Stimulated activated naive B cell treated with anti-CD40 and anti-IgM and Interleukin-4, amounts not matched to agents 10 μg/mL and 1 μg/mL and 100 μg/mL, for 72 hours (primary cell): ENCODE results near the gene CR1.
"Not testable (repeated sequence)": the region's sequence is repeated elsewhere in the genome, so short reads cannot be mapped to it uniquely, and the experiment has no call there.

Experiments
- ATAC-seq, 2 donors: fragments of 150-1000 bp; cut with Tn5 transposase; replicated peaks; 2 replicates each; pipeline ENCODE4 v1.10.0; 2021; ENCODE audit warnings: moderate library complexity in 1 of 2
- DNase-seq: peaks from one replicate; pipeline ENCODE4 v3.0.0; 2021
- H3K27ac Mint-ChIP-seq: one replicate; pipeline ENCODE4 v1.8.0; 2022; ENCODE audit warnings: mild to moderate bottlenecking, mixed read lengths
- H3K27me3 Mint-ChIP-seq, 2 donors: one replicate each; pipeline ENCODE4 v1.8.0; 2022; ENCODE audit warnings: mixed read lengths in 2 of 2
- H3K36me3 Mint-ChIP-seq, 2 donors: one replicate each; pipeline ENCODE4 v1.8.0; 2022; ENCODE audit warnings: mixed read lengths in 2 of 2, mild to moderate bottlenecking in 1 of 2
- H3K4me1 Mint-ChIP-seq, 2 donors: one replicate each; pipeline ENCODE4 v1.8.0; 2022; ENCODE audit warnings: mixed read lengths in 2 of 2, mild to moderate bottlenecking in 1 of 2
- H3K4me3 Mint-ChIP-seq, 2 donors: one replicate each; pipeline ENCODE4 v1.8.0; 2022; ENCODE audit warnings: mild to moderate bottlenecking in 2 of 2, mixed read lengths in 2 of 2, moderate library complexity in 1 of 2
- H3K9me3 Mint-ChIP-seq, 2 donors: one replicate each; pipeline ENCODE4 v1.8.0; 2022; ENCODE audit warnings: mixed read lengths in 2 of 2, mild to moderate bottlenecking in 1 of 2

The CR1 gene

DNA sequence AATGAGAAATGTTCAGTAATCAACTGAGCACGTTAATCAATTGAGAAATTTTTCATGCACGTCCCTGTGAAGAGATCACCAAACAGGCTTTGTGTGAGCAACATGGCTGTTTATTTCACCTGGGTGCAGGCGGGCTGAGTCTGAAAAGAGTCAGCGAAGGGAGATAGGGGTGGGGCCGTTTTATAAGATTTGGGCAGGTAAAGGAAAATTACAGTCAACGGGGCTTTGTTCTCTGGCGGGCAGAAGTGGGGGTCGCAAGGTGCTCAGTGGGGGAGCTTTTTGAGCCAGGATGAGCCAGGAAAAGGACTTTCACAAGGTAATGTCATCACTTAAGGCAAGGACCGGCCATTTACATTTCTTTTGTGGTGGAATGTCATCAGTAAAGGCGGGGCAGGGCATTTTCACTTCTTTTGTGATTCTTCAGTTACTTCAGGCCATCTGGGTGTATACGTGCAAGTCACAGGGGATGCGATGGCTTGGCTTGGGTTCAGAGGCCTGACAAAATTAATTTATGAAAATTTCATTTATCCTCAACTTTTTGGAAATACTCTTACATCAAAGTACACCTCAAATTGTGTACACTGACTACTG is 137.8 kb downstream of the CR1 start:
- not testable (repeated sequence) for H3K4me3 Mint-ChIP-seq, DNase-seq, H3K9me3 Mint-ChIP-seq, ATAC-seq, H3K4me1 Mint-ChIP-seq, H3K27me3 Mint-ChIP-seq, H3K27ac Mint-ChIP-seq
- H3K36me3 Mint-ChIP-seq = peaks cover 8 to 22% of the 10 kb centered on the region in 2 donors

DNA sequence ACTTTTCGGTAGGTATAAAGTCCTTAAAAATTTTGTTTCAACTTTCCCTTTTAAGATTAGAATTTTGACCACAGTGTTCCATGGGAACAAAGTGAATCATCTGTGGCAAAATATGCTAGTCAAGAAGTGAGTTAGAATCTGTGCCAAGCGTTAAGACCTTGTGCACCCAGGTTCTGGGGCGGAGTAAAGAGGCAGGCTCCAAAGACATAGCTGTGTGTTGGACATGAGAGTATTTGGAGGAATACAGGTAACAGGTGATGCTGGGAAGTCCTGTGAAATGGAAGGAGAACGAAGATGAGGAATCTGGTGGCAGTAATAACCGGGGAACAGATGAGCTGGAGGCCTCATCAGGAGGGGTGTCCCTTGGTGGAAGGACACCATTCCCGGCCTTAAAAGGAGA is 138.3 kb downstream of the CR1 start:
- H3K4me3 Mint-ChIP-seq, ATAC-seq, H3K4me1 Mint-ChIP-seq, H3K27me3 Mint-ChIP-seq, H3K9me3 Mint-ChIP-seq, DNase-seq, H3K27ac Mint-ChIP-seq: not testable (repeated sequence)
- H3K36me3 Mint-ChIP-seq = peaks cover 12 to 22% of the 10 kb centered on the region in 2 donors

DNA sequence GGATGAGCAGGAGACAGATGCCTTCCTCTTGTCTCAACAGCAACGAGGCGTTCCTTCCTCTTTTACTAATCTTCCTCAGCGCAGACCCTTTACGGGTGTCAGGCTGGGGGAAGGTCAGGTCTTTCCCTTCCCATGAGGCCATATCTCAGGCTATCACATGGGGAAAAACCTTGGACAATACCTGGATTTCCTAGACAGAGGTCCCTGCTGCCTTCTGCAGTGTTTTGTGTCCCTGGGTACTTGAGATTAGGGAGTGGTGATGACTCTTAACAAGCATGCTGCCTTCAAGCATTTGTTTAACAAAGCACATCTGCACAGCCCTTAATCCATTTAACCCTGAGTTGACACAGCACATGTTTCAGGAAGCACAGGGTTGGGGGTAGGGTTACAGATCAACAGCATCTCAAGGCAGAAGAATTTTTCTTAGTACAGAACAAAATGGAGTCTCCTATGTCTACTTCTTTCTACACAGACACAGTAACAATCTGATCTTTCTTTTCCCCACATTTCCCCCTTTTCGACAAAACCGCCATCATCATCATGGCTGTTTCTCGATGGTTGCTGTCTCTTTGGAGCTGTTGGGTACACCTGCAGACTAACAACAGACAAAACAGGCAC is 139.7 kb downstream of the CR1 start:
- ATAC-seq, H3K27ac Mint-ChIP-seq, H3K4me3 Mint-ChIP-seq, DNase-seq, H3K27me3 Mint-ChIP-seq, H3K4me1 Mint-ChIP-seq, H3K9me3 Mint-ChIP-seq: not testable (repeated sequence)
- H3K36me3 Mint-ChIP-seq = peaks cover 15 to 22% of the 10 kb centered on the region in 2 donors

DNA sequence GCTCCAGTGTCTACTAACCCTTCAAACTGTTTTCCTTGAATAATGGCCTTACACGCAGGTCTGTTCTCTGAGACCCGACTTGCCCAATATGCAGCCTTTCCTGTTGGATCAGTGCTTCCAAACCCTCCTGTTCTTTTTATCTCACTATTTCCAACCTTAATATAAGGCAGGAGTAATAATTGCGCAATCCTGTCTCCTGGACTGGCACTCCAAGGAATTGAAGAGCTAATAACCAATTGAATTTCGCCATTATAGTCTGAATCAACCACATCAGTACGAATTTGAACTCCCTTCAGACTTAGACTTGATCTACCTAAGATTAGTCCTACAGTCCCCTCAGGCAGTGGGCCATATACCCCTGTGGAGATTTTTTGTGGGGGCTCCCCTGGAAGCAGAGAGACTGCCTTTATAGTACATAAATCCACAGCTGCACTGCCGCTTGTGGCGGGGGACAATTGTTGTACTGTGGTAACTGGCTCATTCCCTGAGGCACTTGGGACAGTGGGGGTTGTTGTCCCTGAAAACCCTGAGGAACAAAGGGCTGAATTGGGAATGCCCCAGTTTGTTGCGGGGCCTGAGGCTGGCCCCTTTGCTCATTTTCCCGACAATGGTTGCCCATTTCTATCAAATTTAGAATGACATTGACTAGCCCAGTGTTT is 142.7 kb downstream of the CR1 start:
- H3K4me3 Mint-ChIP-seq, H3K4me1 Mint-ChIP-seq, H3K27ac Mint-ChIP-seq, DNase-seq, ATAC-seq, H3K9me3 Mint-ChIP-seq, H3K27me3 Mint-ChIP-seq: not testable (repeated sequence)
- H3K36me3 Mint-ChIP-seq = peaks cover 10 to 15% of the 10 kb centered on the region in 2 donors

DNA sequence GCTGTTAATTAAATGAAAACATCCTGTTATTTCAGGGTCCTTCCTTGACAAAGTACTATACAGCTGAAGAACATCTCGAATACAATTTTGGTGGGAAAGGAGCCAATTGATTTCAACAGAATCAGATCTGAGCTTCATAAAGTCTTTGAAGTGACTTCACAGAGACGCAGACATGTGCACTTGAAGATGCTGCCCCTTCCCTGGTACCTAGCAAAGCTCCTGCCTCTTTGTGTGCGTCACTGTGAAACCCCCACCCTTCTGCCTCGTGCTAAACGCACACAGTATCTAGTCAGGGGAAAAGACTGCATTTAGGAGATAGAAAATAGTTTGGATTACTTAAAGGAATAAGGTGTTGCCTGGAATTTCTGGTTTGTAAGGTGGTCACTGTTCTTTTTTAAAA is 143.4 kb downstream of the CR1 start:
- not testable (repeated sequence) for H3K4me1 Mint-ChIP-seq, H3K4me3 Mint-ChIP-seq, H3K27me3 Mint-ChIP-seq, ATAC-seq, H3K9me3 Mint-ChIP-seq, DNase-seq, H3K27ac Mint-ChIP-seq
- peaks cover 7 to 11% of the 10 kb centered on the region in 2 donors for H3K36me3 Mint-ChIP-seq

DNA sequence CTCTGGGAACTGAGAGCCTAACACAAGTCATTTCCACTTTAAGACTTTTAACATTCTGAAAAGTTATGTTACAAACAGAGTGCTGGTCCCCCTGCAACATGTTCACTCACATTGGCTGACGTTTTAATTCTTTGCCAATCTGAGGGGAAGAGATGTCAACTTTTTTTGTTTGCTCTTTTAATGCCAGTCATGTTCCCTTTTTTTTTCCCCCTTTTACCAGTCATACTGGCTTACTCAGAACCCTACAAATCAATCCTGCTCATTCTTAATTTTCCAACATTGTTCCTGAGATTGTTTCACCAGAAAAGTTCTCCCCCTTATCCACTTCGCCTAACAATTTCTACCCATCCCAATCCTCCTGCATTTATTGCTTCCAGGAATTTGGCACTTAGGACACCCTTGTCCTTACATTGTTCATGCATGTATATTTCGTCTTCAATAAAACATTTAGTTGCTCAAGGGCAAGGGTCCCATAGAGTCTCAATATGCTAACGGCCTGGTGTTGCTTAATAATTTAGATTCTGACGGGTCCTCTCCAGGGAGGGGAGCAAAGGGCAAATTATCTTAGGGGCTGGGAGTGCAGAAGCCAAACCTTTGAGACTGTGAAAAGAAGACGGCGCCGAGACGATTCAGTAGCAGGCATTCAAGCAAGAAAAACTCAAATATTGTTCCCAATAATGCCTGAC is 148.4 kb downstream of the CR1 start:
- Mint-ChIP-seq H3K27me3 (no peaks in the 10 kb centered on the region), H3K9me3 (no peaks in the 10 kb centered on the region), H3K36me3 (peaks cover 0 to 3% of the 10 kb centered on the region in 2 donors), H3K4me3 (peak overlapping the region; percentile 84 to 88), H3K4me1 (peaks cover 11 to 20% of the 10 kb centered on the region in 2 donors), H3K27ac (no peak overlapping the region)
- DNase-seq (no peak), ATAC-seq (peak; percentile 16 to 19)

DNA sequence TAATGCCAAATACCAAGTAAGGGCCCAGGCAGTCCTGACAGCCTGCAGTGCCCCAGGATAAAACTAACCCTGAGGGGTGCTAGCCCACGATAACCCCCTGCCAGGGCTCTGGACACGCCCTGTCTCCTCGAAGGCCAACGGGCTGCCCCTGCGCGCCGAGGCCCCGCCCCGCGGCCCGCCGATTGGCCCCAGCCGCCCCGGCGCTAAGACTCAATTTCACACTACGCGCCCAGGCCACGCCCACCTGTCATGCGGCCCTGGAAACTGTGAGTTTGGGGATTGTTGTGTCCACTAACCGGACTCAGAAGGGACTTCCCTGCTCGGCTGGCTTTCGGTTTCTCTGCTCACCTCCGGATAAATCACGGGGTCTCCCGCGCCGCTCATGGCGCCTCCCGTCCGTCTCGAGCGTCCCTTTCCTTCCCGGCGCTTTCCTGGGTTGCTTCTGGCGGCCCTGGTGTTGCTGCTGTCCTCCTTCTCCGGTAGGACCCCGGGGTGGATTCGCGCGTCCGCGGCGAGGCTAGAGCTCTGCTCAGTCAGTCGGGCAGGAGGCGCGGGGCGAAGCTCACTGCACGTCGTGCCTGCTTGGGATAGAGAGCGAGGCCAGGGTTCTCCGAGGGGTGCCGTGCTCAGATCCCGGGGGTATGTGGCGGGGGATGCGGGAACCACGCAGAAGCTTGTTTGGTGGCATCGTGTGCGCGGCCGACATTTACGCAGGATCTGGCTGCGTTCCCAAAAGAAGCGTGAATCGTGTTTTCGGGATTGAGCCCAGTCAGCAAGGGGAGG is 149.1 kb downstream of the CR1 start, which contains the start of gene CR1L:
Gene CR1L (plus strand): TSS at position 282 of the 783 bp plus-strand sequence. CDS start 101 bp downstream, at position 383.
- Mint-ChIP-seq H3K36me3 (no peaks in the 10 kb centered on the region), H3K27me3 (no peaks in the 10 kb centered on the region), H3K4me1 (peaks cover 11 to 23% of the 10 kb centered on the region in 2 donors), H3K27ac (peak within 1 kb of the TSS; percentile 42), H3K9me3 (no peaks in the 10 kb centered on the region), H3K4me3 (peak within 1 kb of the TSS; percentile 84 to 88)
- ATAC-seq (peak; percentile 99), DNase-seq (peak; percentile 76)

DNA sequence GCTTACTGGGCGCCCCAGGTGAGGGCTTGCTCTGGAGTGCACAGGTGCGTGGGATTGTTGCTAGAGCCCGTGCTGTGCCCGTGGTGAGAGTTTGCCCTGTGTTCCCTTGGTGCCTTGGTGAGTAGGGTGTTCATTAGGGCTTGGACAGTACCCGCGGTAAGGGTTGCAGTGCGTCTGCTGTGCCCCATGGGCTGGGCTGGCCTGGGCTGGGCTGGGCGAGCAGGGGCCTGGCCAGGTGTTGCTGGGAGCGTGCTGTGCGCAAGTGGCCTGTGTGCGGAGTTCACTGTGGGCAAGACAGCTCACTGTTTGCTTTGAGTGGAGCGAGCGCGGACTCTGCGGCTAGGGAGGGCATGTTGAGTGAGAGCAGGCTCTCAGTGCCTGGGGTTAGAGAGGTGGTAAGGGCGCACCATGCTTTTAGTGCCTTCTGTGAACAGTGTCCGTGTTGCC is 149.7 kb downstream of the CR1 start:
- peak overlapping the region; percentile 84 to 88 for H3K4me3 Mint-ChIP-seq
- no peaks in the 10 kb centered on the region for H3K27me3 Mint-ChIP-seq
- no peaks in the 10 kb centered on the region for H3K36me3 Mint-ChIP-seq
- DNase-seq = no peak
- no peak overlapping the region for H3K27ac Mint-ChIP-seq
- peaks cover 16 to 29% of the 10 kb centered on the region in 2 donors for H3K4me1 Mint-ChIP-seq
- no peak for ATAC-seq
- H3K9me3 Mint-ChIP-seq = no peaks in the 10 kb centered on the region

DNA sequence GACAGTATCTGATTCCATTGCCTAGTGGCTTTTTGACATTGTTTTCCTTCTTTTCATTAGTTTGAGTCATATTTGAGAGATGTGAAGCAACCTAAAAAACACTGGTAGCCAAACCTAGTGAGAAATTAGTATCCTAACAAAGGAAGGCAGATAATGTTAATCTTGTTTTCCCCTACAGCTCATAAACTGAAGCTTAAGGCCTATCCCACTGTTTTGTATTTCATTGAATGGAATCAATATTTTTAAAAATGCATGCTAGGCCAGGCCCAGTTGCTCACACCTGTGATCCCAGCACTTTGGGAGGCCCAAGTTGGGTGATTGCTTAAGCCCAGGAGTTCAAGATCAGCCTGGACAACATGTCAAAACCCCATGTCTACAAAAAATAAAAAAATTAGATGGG is 150.2 kb downstream of the CR1 start:
- Mint-ChIP-seq H3K4me1 (peaks cover 16 to 29% of the 10 kb centered on the region in 2 donors), H3K36me3 (no peaks in the 10 kb centered on the region), H3K27me3 (no peaks in the 10 kb centered on the region), H3K9me3 (no peaks in the 10 kb centered on the region), H3K4me3 (peak overlapping the region in 1 of 2 donors; percentile 7), H3K27ac (no peak overlapping the region)
- no peak for DNase-seq
- ATAC-seq = no peak

DNA sequence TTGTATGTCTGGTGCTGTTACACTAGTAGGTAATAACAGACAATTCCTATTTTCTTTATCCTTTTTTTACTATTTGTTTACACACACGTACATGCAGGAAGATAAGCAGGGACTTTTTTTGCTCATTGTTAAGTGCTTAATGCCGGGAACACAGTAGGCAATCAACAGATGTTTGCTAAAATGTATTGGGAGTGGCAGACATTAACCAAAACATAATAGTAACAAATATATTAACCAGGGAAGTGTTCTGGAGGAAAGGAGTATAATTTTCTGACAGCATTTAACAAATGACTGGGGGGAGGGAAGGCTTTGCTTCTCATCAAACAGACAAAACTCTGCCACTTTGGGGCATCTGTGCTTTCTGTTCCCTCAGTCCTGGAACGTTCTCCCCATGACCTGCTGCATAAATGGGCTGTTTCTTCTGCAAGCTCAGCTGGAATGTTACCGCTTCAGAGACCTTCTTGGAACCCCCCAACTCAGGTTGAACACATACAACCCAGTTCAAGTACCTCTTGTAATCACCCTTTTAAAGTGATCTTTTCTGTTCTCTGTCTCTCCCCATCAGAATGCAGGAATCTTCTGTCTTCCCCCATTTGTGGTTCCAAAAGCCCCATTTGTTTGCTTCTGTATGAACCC is 151.1 kb downstream of the CR1 start:
- H3K9me3 Mint-ChIP-seq = no peaks in the 10 kb centered on the region
- no peaks in the 10 kb centered on the region for H3K36me3 Mint-ChIP-seq
- no peak for ATAC-seq
- no peak overlapping the region for H3K27ac Mint-ChIP-seq
- peaks cover 16 to 29% of the 10 kb centered on the region in 2 donors for H3K4me1 Mint-ChIP-seq
- H3K4me3 Mint-ChIP-seq = no peak overlapping the region
- DNase-seq = no peak
- H3K27me3 Mint-ChIP-seq = no peaks in the 10 kb centered on the region

DNA sequence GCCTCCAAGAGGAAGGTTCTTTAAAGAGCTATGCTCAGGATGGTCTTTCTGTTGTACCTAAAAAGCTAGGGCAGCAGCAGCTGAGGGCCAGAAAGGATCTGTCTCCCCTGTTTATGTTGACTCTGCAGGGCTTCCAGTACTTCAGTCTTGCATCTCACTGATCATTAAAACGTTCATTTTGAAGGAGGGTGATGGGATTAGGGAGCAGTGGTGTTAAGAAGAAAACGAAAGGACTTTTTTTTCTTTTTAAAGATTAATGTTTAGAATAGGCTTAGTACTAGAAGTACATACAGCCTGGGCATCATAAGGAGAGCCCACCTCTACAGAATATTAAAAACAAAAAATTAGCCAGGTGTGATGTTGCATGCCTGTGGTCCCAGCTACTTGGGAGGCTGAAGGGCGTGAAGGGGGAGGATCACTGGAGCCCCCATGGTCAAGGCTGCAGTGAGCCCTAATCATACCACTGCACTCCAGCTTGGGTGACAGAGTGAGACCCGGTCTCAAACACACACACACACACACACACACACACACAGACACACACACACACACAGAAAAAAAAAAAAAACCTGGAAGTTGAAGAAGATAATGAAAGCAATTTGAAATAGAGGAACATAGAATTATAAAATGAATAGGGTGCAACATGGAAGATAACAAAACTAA is 151.8 kb downstream of the CR1 start:
- Mint-ChIP-seq H3K9me3 (no peaks in the 10 kb centered on the region), H3K36me3 (no peaks in the 10 kb centered on the region), H3K4me3 (no peak overlapping the region), H3K27me3 (no peaks in the 10 kb centered on the region), H3K27ac (no peak overlapping the region), H3K4me1 (peaks cover 16 to 29% of the 10 kb centered on the region in 2 donors)
- no peak for DNase-seq
- no peak for ATAC-seq

DNA sequence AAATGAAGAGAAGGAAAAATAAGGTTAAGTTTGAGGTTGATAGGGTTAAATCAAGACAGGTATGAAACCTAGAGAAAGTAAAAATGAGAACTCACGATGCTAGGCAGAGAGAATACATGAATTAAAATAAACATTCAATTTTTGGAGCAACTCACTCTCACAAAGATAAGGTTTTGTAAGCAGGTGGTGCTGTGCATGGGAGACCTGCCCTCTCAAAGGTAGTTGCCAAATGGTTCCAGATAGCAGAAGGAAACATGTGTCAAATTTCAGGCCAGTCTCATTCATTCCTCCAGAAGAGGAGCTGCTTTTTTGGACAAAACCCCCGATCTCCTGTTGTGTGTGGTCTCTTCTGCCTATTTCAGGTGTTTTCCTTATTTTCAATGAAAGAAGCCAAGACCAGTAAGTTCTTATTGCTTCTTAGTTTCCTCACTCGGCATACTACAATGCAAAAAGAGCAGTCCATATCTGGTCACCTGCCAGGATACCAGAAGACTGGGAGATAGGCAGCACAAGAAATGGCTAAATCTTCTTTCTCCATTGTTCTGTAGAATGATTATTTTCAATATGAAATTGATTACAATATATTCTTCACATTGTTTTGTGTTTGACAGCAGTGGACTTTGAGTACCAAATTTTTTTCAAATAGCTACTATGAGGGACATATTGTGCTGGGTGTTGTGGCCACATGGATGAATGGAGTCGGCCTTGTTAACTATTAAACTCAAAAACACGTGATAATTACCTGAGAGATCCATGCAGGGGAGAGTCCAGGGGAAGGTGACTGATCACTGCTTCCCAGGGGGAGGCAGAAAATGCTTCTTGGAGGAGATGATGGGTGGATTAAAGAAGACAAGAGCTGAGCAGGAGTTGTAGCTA is 152.6 kb downstream of the CR1 start:
- no peaks in the 10 kb centered on the region for H3K36me3 Mint-ChIP-seq
- H3K4me3 Mint-ChIP-seq = no peak overlapping the region
- H3K4me1 Mint-ChIP-seq = peaks cover 16 to 29% of the 10 kb centered on the region in 2 donors
- H3K27me3 Mint-ChIP-seq = no peaks in the 10 kb centered on the region
- ATAC-seq (no peak), DNase-seq (no peak)
- H3K9me3 Mint-ChIP-seq = no peaks in the 10 kb centered on the region
- H3K27ac Mint-ChIP-seq = no peak overlapping the region
